Stimulated activated CD8-positive, alpha-beta memory T cell treated with anti-CD3 and anti-CD28 coated beads, Interleukin-12 subunit alpha, Interleukin-12 subunit beta, amount 100 ng/mL, for 1 hour (primary cell): ENCODE results near the gene PKD2.
"Not testable (repeated sequence)": the region's sequence is repeated elsewhere in the genome, so short reads cannot be mapped to it uniquely, and the experiment has no call there.

ENCODE experiments used
- DNase-seq: peaks from one replicate; pipeline ENCODE4 v3.0.0-alpha.2; 2020; ENCODE audit warnings: low read depth

PKD2 gene

DNA sequence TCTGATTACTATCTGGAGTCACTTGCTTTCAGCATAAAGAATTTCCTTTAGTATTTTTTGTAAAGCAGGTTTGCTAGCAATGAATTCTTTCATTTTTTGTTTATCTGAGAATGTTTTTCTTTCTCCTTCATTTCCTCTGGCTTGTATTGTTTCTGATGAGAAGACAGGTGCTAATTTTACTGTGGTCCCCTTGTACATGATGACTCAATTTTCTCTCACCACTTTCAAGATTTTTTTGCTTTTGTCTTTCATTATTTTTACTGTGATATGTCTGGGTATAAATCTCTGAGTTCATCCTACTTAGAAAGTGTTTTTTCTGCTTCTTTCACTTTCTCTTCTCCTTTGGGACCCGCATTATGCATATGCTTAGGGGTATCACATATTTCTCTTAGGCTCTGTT lies 62.6 kb downstream of the PKD2 start:
- no peak for DNase-seq

DNA sequence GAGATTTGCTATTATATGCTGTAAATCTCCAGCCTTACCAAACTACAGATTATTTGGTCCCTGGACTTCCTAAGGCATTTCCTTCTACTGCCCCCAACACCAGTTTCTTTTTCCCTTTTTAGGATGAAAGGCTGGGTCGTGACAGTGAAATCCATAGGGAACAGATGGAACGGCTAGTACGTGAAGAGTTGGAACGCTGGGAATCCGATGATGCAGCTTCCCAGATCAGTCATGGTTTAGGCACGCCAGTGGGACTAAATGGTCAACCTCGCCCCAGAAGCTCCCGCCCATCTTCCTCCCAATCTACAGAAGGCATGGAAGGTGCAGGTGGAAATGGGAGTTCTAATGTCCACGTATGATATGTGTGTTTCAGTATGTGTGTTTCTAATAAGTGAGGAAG lies 67.9 kb downstream of the PKD2 start:
- no peak for DNase-seq

DNA sequence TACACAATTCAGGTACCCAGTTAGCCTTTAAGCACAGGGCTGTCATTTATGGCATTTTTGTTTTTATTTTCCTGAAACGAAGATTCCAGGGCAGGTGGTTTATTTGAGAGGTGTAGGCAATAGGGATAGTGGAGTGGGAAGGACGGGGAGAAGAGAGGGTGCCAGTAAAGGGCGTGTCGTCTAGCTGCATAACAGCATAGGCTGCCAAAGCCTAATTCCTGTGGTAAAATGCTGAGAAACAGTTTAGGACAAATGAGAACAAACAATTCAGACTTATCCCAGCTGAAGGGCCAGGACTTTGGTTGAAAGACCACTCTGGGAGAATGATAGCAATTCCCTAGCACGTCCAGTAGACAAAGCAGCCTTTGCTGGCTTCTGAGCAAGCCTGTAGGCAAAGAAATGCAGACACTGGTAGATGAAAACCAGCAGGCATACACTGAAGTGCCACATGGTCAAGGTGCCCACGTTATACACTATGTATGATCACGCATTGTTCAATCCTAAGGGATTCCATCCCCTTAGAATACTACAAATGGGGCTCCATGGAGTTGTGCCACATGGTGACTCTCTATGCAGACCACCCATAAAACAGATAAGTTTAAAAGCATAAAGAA lies 70.6 kb downstream of the PKD2 start:
- no peak for DNase-seq

DNA sequence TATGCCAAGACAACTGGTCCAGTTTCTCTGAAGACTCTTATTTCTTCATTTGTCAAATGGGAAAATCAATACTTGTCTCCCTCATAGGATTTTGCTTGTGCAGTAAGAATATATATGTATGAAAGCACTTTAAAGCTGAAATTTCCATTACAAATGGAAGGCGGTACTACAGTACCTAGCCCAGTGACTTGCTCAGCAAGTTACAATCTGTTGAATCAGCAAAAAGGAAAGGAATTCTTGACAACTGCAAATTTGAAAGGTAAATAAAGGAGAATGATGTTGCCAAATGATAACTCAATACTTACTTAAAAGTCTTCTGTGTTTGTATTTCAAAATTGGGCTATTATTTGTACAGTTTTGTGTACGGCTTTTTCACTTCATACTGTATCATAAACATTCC lies 71.1 kb downstream of the PKD2 start:
- DNase-seq: no peak

GRCh38 chr4:88080626-88081025 lies 73.2 kb downstream of the PKD2 start:
- DNase-seq: no peak

DNA sequence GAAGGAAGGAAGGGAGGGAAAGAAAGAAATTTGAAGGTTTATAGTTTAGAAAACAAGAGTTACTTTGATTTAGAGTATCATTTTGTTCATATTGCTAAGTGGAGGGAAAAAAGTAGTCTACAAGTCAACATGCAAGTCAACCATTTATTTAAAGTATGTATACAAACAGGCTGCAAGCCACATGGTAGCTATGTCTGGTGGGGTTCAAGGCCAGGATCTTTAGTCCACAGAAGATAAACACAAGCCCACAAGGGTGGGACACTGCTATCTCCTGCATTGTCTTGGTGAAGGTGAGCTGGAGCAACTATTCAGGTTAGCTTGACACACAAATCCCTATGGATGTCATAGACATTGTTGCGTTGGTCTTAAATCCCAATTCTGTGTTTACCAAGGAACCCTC lies 79.6 kb downstream of the PKD2 start:
- DNase-seq: no peak

GRCh38 chr4:88090898-88091297 lies 83.5 kb downstream of the PKD2 start:
- no peak for DNase-seq

- DNase-seq: no peak
Observed at GRCh38 chr4:88091378-88091777, 83.9 kb downstream of the PKD2 start.

DNA sequence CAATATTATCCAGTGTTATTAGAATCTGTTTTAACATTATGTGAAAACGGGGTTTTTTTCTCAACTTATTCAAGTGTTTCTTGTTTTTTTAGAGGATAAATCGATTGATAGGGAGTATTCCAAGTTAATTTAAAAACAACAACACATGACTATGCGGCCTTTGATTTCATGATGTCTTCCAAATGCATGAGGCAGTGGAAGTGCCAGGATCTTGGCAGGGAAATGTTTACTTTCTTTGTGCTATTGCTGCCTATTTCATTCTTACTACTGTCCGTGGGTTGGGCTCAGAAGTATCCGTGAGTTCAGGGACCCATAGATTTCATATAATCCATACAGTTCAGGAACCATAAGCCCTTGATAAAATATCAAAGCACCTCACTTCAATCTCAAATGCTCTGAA lies 86.4 kb downstream of the PKD2 start:
- DNase-seq: no peak

DNA sequence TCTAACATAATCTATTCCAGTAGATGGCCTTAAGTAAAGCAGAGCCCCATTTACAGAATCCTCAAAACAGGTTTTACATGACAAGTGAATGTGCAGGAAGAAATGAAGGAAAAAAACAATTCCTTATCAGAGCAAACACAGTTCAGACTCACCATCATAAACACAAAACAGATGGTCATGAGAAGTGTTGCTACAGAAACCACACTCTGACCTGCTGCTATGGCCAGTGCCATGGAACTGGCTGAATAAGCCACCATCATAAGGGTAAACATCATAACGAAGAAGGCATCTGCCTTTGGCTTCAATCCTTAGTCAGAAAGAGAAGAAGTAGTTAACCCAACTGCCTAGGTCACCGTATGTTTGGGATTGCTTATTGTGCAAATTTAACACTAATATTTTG lies 89.9 kb downstream of the PKD2 start:
- no peak for DNase-seq

GRCh38 chr4:88097781-88098180 lies 90.3 kb downstream of the PKD2 start:
- DNase-seq: no peak

DNA sequence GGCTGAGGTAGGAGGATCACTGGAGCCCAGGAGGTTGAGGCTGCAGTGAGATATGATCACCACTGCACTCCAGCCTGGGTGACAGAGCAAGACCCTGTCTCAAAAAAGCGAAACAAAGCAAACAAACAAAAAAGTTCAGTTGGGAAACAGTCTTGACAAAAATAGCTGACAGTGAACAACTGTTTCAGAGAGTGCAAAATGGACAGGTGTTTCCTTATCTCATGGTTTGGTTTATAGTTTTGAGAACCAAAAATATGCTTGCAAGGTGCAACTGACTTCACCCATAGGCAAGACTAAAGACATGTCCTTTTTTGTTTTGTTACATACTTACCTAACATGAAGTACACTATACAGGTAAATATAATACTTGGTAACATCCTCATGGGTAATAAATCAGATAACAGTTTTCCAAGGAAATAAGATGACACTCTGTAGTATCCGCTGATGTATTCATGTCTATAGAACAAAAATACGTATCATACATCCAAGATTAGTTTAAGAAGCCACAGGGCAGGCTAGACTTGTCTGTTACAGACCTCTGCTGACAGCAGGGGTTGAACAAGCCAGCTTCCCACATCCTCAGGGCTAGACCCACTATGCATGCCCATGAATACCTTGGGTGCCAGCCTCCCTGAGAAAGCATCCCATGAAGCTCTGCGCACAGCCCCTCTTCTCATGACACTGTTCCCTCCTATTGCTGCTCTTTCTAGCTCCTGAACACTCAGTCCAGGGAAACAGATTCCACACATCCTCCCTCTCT lies 91.7 kb downstream of the PKD2 start:
- DNase-seq: no peak

DNA sequence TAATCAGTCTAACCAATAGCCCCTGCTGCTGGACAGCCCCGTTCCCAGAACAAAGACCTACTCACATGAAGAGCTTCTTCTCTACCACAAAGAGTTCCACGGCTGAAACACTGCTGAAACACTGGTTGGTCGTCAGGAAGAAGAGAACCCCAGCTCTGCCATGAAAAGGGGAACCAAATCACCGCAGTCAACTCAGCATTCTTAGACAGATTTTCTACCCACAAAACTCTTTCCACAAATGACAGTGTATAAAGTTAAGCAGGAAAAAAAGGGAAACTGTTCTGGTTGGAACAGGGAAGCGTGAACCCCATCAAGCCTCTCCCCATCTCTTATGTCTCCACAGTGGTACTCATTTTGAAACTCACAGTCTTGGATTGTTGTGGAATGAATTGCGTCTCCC lies 93.7 kb downstream of the PKD2 start:
- no peak for DNase-seq

- DNase-seq: no peak
Observed at GRCh38 chr4:88102026-88102425, 94.6 kb downstream of the PKD2 start.

DNA sequence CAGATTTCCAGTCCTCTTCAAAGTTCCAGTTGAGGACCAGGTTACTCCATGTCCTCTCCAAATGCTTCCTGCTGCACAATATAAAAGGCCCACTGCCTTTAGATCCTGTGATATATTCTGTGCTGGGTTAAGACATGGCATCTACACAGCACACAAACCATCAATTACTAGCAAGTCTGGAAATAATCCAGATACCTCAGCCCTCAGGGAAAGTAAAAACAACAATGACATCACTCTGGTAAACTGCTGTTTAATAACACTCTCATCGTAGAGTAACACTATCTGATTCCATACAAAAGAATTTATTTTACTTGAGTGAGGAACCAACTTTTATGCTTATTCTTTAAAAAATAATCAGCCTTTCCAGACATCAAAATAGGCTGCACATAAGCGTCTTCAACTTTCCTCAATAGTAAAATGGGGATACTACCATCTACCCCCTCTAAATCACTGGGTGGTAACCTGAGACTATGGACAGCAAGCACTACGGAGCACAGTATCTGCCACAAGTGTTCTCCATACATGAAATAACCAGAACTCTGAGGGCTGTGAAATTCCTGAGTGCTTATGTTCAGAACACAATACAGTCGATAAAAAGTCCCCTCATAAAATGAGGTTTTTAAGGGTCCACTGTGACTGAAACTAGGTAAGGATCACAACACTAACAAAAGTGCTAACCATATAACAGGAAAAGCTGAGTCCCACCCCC lies 97.6 kb downstream of the PKD2 start:
- no peak for DNase-seq

- no peak for DNase-seq
Observed at GRCh38 chr4:88106205-88106604, 98.8 kb downstream of the PKD2 start.

GRCh38 chr4:88107406-88108107 lies 100.1 kb downstream of the PKD2 start:
- DNase-seq: no peak

DNA sequence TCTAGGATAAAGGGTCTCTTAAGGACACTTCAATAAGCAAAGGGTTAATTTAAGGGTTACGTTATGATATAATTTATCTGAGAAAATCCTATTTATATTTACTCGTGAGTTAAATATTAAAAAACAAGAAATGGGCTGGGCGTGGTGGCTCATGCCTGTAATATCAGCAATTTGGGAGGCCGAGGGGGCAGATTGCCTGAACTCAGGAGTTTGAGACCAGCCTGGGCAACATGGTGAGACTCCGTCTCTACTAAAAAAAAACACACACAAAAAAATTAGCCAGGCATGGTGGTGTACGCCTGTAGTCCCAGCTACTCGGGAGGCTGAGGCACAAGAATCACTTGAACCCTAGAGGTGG lies 100.7 kb downstream of the PKD2 start:
- not testable (repeated sequence) for DNase-seq

DNA sequence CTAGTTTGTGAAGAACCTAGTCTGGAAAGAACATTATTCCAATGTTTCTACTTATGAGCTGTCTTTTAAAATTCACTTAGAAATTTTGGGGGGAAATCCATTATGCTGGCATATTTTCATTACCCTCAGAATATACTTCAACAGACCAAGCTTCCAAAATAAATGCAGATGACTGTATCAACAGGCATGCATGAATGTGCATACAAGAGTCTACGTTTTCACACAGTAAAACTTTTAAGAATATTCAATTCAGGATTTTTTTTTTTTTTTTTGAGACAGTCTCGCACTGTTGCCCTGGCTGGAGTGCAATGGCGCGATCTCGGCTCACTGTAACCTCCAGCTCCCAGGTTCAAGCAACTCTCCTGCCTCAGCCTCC lies 101.3 kb downstream of the PKD2 start:
- no peak for DNase-seq

DNA sequence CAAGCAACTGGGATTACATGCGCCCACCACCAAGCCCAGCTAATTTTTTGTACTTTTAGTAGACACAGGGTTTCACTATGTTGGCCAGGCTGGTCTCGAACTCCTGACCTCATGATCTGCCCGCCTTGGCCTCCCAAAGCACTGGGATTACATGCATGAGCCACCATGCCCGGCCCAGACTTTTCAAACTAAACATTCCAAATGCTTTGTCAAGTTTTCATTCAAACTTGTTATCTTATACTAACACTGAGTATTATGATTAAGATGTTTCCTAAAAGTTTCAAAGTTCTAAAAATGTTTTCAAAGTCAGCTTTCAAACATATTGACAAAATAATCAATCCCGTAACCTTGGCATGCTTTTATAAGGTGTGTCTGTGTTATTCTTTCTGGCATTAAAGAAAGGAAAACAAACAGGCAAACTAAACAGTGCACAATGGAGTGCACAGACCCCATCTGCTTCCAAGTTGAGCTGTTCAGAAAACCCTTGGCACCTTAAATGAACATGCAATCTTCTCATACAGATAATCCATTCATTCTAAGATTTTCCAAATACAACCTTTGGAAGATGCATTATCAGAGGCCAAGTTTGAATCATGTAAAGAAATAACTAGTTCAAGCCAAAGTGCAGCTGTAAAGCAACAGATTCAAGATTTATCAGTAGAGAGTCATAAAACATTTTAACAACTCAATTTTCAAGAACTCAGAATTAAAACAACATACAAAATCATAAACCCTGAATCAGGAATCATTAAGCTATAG lies 101.9 kb downstream of the PKD2 start:
- DNase-seq: no peak

GRCh38 chr4:88110826-88111225 lies 103.4 kb downstream of the PKD2 start:
- no peak for DNase-seq

DNA sequence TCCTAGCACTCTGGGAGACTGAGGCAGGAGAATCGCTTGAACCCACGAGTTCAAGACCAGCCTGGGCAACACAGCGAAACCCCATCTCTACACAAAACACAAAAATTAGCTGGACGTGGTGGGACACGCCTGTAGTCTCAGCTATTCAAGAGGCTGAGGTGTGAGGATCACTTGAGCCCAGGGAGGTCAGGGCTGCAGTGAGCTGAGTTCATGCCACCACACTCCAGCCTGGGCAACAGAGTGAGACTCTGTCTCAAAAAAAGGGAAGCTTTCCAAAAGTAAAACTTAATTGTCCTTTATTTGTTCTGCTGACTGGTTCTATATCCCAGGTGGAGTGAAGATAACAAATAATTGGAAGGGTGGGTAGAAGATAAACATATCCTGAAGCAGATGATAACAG lies 105.4 kb downstream of the PKD2 start:
- no peak for DNase-seq
